Stimulated activated CD4-positive, alpha-beta T cell treated with anti-CD3 and anti-CD28 coated beads, Interleukin-15, amount 100 ng/mL, for 24 hours (primary cell): ENCODE results near the gene PRDX3.

Experiments used
- DNase-seq: peaks from one replicate; pipeline ENCODE4 v3.0.0-alpha.2; 2020

Gene PRDX3

GRCh38 chr10:119119400-119119799, 59.2 kb downstream of the PRDX3 start:
- no peak for DNase-seq

- DNase-seq = no peak
Measured at GRCh38 chr10:119118231-119118630, 60.4 kb downstream of the PRDX3 start.
